HG02840 (cell line): Measurements from ENCODE around the gene SH2D5.

Experiments
- ATAC-seq: cut with Tn5 transposase; IDR thresholded peaks from one replicate; pipeline ENCODE4 v1.9.1; 2021; ENCODE audit warnings: mild to moderate bottlenecking, moderate library complexity, moderate number of reproducible peaks; ENCODE audit not compliant: unreplicated experiment, low FRiP score

Gene SH2D5

DNA sequence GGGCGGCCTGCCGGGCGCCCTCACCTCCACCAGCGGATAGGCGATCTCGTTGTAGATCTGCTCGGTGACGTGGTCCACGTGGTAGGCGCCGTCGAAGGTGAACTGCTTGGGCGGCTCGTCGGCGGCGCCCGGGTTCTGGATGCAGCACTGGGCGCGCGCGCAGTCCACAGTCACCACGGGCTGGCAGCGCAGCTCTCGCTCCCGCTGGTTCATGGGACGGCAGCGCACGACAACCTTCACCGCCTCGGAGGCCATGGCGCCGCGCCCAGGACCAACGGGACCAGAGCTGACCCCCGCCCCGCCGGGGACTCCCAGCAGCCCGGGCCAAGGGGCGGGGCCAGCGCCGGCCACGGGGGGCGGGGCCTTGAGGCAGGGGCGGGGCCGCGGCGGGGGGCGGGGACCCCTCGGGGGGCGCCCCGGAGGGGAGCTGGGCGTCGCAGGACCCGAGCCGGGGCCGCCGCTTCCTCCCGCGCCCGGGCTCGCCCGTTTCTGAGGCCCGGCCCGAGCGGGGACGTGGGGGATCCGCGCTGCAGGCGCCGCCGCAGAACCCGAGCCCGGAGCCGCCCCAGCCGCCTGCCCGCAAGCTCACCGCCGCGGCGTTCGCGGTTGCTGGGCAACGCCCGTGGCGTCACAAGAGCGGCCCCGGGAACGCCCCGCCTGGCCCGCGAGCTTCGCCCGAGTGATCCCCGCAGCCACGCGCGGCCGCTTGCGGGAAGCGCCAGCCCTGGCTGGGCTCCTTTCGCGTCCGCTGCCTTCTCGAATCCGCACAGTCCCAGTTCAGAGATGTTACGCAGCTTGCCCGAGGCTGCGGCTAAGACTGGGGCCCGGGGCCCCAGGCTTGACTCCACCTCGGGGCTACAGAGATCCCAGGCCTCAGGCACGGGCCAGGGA is 14.8 kb downstream of the SH2D5 start, which contains the start of gene KIF17:
Gene KIF17, minus strand, starts transcription at position 556 of the 891 bp plus-strand sequence. Its CDS starts 301 bp downstream, at position 255.
- ATAC-seq = no peak

DNA sequence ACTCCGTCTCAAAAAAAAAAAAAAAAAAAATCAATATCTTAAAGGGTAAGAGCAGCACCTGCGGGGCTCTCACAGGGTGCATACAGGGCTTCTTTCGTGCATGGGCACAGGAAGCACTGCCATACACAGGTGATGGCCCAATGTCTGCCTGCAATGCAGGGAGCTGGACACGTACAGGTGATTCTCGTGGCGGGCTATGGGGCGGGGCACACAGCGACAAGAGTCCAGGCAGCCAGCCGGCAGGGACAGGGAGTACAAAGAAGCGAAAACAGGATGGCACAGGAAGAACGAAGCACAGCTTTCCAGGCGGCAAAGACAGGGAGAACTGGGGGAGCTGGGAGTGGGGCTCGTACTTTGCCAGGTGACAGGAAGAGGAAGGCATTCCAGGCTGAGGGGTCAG is 16.3 kb downstream of the SH2D5 start:
- no peak for ATAC-seq

DNA sequence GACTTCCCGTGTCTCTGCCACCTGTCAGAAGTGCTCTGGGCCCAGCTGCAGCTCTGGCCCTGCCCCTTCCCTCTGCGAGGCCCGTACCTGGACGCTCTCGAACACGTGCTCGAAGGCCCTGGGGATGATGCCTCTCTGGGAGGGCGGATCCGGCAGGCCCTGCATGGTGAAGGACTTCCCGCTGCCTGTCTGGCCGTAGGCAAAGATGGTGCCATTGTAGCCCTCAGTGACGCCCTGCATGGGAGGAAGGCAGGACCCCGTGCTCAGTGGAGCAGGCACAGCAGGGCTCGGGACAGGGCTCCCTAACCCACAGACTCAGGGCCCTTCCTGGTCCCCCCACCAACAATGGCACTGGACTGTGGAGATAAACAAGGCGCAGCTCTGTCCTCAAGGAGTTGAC is 17.1 kb downstream of the SH2D5 start:
- ATAC-seq = no peak

DNA sequence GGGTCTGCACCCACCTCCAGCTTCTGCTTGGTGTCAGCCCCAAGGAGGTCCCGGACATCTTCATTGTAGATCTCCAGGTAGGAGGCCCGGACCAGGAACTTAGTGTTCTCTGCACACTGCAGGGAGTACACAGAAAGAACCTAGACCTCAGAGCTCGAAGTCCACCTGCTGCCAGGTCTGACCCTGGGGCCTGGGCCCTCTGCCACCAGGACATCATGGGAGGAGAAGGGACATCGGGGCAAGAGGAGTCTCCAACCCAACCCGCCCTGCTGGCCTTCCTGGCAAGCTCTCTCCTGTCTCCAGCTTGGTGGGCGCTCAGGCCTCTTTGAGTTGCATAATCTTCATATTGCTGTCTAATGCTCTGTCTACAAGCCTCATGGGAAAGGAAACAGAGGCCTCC is 19.1 kb downstream of the SH2D5 start:
- no peak for ATAC-seq

DNA sequence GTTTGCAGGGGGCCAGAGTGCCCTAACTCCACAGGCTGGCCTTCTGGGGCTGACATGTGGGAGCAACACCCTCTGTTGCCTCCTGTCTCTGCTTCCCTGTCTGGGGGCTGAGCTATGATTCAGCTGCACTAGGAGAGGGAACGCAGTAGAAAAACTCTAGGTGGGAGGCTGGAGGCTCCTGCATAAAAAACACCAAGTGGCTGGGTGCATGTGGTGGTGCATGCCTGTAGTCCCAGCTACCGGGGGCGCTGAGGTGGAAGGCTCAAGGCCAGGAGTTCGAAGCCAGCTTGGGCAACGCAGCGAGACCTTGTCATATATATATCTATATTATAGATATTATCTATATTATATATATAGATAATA is 20.3 kb downstream of the SH2D5 start:
- ATAC-seq = no peak

DNA sequence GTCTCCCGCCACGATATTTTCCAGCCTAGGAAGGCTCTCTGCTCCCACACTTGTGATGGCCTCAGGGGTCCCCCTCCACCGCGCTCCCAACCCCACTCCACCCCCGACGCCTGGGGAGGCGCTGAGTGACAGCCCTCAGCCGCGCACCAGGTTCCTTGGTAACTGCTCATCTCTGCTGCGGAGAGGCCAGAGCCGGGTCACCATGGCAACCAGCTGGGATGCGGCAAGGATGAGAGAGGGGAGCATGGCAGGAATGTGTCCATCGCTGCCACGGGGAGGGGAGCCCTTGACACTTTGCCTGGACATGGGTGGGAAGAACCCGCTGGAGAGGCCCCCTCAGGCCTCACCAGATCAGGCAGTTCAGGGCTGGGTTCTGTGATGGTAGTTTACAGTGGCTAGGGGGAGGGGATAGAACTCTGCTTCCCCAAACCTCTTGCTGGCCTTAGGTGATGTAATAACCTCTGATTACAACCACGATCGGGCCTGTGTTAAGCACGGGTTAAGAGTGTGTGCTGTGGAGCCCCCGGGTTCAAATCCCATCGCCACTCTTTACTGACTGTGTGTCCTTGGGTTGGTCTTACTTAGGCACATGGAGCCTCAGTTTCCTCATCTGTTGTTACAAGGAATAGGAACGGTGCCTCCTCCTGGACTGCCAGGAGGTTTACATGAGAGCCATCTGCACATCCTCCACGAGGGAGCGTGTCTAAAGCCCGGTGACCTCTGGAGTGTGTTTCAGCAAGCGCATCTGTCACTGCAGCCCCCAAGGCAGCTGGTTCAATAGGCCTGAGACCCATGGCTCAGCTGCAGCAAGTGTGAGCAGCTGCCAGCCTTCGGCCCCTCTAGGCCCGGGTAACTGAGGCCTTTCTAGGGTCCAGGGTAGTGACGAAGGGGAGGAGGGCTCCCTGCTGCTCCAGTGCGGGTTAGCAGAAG is 21.0 kb downstream of the SH2D5 start:
- no peak for ATAC-seq

DNA sequence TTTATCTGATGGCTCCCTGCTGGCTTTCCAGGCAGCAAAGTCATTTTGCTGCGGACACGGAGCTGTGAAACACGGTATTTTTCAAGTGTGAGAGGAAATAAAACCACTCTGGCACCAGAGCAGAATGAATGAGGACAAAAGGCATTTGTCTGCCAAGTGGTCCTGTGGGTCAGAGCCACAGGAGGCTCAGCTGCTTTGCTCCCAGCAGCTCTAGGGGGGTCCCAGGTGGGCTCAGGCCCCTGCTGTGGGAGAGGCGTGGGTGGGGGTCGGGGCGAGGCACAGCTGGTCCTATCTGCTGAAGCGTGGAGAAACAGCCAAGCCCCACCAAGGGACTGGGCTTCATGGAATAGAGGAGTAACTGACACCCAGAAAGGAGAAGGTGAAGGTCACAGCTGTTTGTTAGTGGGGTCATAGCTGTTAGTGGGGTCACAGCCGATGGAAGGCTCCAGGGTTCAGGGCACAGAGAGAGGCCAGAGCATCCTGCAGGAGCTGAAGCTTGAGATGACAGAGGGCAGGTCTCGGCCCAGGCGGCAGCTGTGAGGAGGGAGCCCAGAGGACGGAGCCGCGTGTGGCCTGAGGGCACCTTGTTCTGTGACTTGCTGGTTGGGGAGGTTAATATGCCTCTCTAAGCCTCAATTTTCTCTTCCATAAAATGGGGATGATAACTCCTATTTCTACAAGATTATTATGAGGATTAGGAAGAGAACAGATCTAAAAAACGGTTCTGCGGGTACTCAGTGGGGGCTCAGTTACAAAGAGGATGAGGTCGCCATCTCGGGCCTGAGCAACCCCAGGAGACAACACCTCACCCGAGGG is 21.8 kb downstream of the SH2D5 start:
- no peak for ATAC-seq

DNA sequence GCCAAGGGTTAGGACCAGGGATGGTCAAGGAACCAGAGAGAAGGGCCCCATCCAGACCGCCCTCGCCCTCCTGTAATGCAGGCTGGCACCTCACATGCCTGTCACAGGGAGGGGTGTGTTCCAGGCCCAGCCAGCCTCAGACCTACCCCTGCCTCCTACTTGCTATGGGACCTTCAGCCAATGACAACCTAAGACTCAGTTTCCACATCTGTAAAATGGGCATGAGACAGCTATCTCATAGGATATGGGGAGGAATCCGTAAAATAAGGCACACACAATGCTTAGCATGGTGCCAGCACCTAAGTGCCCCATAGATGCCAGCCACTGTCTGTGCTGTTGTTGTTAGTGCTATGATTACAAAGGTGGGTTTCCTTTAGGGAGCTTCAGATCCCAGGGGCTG is 22.6 kb downstream of the SH2D5 start:
- ATAC-seq = no peak

DNA sequence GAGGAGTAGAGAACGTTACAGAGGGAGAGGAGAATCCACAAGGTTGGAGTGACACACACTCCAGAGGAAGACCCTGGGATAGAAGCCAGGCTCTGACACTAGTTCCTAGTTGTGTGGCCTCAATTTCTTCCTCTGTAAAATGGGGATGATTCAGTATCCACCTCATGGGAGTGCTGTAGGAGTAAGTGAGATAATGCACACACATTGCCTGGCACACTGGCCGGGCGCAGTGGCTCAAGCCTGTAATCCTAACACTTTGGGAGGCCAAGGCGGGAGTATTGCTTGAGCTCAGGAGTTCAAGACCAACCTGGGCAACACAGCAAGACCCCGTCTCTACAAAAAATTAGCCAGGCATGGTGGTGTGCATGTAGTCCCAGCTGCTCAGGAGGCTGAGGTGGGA is 23.6 kb downstream of the SH2D5 start:
- ATAC-seq = no peak

DNA sequence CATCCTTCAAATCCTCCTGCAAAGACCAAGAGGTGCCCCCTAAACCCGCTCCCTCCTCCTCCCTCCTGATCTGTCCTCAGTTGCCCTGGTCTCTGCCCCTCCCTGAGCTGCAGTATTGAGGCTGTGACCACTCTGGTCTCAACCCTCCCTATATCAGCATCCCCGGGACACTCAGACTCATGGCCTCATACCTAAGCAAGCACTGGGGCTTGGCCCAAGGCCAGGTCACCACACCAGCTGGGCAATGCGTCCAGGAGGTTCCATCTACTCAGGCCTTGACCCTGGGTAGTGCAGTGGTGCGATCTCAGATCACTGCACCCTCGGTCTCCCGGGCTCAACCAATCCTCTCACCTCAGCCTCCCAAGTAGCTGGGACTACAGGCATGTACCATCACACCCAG is 24.4 kb downstream of the SH2D5 start:
- no peak for ATAC-seq

DNA sequence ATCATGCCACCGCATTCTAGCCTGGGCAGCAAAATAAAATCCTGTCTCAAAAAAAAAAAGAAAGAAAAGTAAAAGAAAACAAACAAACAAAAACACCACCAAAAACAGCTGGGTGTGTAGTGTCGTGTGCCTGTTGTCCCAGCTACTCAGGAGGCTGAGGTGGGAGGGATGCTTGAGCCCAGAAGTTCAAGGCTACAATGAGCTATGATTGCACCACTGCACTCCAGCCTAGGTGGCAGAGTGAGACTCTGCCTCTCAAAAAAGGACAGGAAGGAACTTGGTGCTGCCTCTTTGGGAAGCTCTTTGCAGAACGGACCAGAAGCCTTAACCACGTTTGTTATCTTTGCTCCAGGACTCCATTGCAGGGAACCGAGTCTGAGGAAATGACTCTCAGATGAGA is 25.7 kb downstream of the SH2D5 start:
- no peak for ATAC-seq

DNA sequence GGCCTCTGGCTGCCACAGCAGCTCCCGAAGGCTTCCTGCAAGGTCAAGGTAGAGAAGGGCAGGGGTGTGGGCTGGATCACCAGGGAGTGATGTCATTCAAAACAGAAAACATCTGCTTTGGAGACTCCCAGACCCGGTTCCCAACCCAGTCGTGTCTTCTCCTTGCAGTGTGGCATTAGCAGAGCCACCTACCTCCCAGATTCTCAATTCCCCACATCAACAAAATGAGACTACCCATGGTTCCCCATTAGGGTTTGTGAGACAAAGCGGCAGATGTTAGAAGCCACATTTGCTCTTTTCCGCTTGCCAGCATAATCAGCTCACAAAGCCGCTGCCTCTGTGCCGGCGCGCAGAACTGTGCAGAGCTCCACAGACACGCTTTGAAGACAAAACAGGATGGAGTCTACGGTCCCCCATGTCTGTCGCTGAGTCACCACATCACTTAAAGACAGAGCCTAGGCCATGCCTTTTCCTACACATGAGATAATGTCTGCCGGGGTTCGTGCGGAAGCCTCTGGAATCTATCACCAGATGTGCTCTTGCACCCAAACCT is 27.2 kb downstream of the SH2D5 start:
- no peak for ATAC-seq

DNA sequence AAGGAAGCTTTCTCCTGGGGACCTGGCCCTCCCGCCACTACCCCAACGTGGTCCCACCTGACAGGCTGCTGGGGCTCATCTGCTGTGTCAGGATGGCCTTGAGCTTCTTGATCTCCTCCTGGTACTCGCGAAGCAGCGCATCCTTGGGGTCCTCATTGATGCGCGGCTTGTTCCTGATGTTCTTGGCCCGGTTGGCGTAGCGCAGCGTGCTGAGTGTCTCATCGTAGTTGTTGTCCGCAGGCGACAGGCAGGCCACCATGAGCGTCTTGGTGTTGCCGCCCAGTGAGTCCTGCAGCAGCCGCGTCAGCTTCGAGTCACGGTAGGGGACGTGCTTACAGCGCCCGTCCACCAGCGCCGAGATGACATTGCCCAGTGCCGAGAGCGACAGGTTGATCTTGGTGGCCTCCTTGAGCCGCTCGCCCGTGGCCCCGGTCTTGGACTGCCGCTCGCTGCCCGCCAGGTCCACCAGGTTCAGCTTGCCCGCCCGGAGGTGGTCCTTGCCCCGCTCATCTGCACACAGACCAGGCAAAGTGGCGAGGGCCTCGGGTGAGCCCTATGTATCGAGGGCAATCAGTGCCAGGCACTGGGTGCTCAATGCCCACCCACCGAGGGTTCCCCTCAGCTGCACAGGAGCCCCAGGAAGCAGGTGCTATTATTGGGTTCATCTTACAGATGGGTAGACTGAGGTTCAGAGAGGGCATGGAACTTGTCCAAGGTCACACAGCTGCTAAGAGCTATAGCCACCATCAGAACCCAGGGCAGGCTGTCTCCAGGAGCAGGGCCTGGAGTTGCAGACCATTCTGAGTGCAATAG is 27.9 kb downstream of the SH2D5 start:
- no peak for ATAC-seq

DNA sequence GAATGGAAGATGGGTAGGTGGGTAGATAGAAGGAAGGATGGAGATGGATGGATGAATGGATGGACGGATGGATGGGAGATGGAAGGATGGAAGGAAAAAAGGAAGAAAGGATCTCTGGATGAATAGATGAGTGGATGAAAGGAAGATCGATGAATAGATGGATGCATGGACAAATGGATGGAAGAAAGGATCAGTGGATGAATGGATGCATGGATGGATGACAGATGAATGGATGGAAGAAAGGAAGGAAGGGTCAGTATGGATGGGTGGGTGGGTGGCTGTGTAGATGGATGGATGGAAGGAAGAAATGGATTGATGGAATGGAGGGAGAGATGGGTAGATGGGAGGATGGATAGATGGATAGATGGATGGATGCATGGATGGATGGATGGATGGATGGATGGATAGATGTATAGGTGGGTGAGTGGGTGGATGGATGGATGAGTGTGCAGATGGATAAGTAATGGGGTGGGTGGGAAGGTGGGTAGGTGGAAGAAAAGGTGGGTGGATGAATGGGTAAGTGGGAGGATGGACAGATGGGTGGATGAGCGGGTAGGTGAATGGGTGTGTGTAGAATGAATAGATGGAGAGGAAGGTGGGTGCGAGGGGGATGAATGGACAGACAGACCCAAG is 29.3 kb downstream of the SH2D5 start:
- ATAC-seq = no peak

DNA sequence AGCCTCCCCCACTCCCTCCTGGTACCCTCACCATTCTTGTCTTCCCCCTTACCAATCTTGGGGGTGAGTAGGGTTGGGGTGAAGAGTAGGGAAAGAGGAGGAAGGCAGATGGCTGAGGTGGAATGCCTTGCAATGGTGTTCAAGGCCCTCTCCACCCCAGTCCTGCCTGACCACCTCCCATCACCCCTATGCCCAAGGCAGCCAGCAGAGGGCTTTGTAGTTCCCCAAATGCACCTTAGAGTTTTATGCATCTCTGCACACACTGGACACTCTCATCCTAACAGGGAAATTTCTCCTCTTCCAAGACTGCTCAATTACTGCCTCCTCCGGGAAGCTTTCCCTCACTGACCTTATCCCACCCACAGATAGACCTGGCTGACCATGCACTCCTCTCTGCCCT is 30.1 kb downstream of the SH2D5 start:
- ATAC-seq = no peak

DNA sequence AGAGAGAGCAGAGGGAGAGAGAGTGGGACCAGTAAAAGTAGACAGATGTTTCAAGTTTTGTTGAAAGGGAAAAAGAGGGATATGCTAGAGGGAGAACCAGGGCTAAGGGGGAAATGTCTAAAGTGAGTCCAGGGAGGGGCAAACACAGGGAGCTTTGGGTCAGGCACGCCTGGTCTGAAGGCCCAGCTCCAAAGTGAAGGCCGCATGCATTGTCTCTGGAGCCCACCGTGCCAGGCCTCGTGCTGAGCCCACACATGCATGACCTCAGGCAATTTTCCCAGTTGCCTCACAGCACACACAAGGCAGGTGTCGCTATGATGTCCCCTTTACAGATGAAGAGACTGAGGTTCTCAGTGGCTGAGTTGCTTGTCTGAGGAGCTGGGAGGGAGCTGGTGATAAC is 30.7 kb downstream of the SH2D5 start:
- ATAC-seq = no peak

DNA sequence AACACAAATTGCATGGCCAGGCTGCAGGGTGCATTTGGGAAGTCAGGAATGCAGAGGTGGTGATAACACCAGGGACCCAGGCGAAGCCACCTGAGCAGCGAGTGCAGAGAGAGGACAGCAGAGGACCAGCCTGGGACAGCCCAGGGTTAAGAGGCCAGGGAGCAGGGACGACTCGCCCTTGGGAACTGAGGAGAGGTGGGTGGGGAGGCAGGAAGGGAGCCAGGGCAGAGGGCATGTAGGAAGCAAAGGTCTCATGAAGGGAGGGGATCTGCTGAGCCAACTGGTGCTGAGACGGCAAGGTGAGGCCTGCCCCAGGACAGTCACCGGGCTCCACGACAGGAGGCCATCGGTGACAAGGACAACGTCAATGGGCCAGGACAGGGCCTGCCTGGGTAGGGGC is 31.1 kb downstream of the SH2D5 start:
- ATAC-seq = no peak

DNA sequence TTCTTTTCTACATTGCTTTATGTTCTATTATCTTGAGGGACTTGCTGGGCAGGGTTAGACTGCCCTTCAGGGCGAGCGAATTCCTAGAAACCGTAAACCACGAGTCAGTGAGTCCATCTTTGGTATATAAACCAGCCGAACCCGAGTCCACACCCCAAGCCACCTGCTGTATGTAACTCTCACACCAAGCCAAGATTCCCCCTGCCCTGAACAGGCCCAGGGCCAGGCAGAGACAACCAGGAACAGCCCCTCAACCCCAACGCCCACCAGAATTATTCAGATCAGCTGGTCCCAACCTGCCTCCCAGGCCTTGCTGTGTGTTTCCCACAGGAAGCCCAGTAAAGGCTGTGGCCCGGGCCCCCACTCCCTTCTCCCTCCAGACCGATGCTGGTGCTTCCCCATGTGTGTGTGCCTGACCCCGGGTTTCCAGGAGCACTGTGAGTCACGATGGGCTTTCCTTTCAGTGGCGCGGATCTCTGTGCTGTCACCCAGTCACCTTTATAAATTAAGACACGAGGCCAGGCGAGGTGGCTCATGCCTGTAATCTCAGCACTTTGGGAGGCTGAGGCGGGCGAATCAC is 31.8 kb downstream of the SH2D5 start:
- no peak for ATAC-seq

DNA sequence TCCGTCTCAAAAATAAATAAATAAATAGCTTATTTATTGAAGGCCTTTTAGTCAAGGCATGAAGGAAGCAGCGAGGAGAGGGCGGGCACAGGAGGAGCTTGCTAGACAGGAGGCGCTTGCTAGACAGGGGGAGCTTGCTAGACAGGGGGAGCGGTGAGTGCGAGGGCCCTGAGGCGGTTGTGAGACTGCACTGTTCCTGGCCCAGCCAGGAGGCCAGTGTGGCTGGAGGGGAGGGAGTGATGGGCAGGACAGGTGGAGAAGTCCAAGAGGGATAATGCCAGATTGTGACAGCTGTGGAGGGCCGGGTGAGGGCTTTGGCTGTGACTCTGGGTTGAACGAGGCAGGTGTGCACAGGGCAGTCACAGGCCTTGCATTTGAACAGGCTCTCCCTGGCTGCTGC is 32.9 kb downstream of the SH2D5 start:
- ATAC-seq = no peak
